Astrocyte of the spinal cord (primary cell): Measurements from ENCODE around the gene ATP5F1C.
A peak's percentile ranks its signal among the peaks of the same experiment; 100 is the strongest.
"Not testable (repeated sequence)": the region's sequence is repeated elsewhere in the genome, so short reads cannot be mapped to it uniquely, and the experiment has no call there.

Source experiments
- DNase-seq: peaks from one replicate; pipeline ENCODE4 v3.0.0; 2011; ENCODE audit warnings: low read depth, low spot score
- H3K4me3 ChIP-seq: 2 replicates; pipeline ENCODE4 v1.5.1; 2011; ENCODE audit warnings: low read depth, mild to moderate bottlenecking, low read length, moderate library complexity
- in situ Hi-C: cut with HindIII; loops from 2 replicates; pipeline ENCODE4 v1.10.0; 2017; ENCODE audit warnings: low sequenced_read_pairs
- TF ChIP-seq, protein P1 (sequence below): IDR thresholded peaks from 2 replicates; pipeline ENCODE4 v1.5.1; 2012; ENCODE audit warnings: low read depth, mild to moderate bottlenecking, low read length, inconsistent platforms

The ATP5F1C gene

DNA sequence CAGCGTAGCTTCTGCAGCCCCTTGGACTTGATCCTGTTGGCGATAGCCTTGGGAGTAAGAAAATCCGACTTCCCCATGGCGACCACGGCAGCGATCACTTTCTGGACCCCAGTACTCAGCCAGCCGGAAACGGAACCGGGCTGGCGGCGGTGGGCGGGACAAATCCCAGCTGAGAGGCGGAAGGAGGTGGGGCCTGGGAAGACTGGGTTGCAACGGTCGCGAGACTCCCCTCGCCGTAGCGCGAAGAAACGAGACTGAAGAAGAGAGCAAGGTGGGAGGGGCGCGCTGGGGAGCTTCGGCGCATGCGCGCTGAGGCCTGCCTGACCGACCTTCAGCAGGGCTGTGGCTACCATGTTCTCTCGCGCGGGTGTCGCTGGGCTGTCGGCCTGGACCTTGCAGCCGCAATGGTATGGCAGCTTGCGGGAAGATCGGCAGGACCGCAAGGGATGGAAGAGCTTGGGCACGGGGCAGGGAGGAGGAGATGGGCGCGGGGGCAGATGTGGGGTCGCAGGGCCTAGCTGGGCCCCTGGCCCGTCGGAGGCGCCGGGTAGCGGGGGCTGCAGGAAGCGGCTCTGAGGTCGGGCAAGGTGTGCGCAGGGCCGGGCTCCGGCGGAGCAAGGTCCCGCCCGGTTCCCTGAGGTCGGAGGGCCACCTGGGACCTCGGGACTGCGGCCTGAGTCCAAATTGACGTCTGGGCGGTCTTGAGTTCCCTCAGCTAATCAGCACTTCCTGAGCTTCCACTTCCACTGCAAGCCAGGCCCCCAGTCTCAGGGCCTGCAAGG, at the start of gene ATP5F1C, which contains the start of gene KIN:
TSS of gene ATP5F1C (plus strand) at position 321 of the 782 bp plus-strand sequence. CDS start at position 352, 31 bp downstream.
TSS of gene KIN (minus strand) at position 137 of the 782 bp plus-strand sequence. CDS start at position 77, 60 bp downstream.
- peak; percentile 97 for DNase-seq
- in situ Hi-C loops = no loop called here
- peak within 1 kb of the TSS; percentile 99 for H3K4me3 ChIP-seq
- TF ChIP-seq, protein P1, sequence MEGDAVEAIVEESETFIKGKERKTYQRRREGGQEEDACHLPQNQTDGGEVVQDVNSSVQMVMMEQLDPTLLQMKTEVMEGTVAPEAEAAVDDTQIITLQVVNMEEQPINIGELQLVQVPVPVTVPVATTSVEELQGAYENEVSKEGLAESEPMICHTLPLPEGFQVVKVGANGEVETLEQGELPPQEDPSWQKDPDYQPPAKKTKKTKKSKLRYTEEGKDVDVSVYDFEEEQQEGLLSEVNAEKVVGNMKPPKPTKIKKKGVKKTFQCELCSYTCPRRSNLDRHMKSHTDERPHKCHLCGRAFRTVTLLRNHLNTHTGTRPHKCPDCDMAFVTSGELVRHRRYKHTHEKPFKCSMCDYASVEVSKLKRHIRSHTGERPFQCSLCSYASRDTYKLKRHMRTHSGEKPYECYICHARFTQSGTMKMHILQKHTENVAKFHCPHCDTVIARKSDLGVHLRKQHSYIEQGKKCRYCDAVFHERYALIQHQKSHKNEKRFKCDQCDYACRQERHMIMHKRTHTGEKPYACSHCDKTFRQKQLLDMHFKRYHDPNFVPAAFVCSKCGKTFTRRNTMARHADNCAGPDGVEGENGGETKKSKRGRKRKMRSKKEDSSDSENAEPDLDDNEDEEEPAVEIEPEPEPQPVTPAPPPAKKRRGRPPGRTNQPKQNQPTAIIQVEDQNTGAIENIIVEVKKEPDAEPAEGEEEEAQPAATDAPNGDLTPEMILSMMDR = no peak

- H3K4me3 ChIP-seq = no peak overlapping the region
- in situ Hi-C loops = no loop called here
- TF ChIP-seq, protein P1 = no peak
- no peak for DNase-seq
Measured at GRCh38 chr10:7738536-7739407, 49.2 kb upstream of the ATP5F1C start.

GRCh38 chr10:7744307-7744706, 43.7 kb upstream of the ATP5F1C start:
- no peak overlapping the region for H3K4me3 ChIP-seq

GRCh38 chr10:7748637-7749036, 39.3 kb upstream of the ATP5F1C start:
- DNase-seq, H3K4me3 ChIP-seq, in situ Hi-C loops: not testable (repeated sequence)

More at GRCh38 chr10:7744307-7744706, 43.7 kb upstream of the ATP5F1C start:
- in situ Hi-C loops = no loop called here
- DNase-seq = no peak
- TF ChIP-seq, protein P1 = no peak

DNA sequence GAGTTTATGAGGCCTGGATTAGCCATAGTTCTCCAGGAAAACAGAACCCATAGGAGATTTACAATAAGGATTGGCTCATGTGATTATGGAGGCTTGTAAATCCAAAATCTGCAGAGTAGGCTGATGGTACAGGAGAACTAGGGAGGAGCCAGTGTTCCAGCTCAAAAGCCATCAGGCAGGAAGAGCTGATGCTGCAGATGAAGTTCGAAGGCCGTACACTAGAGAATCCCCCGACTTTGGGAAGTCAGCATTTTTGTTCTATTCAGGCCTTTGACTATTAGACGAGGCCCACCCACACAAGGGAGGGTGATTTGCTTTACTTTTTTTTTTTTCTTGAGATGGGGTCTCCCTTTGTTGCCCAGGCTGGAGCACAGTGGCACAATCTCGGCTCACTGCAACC, 37.8 kb upstream of the ATP5F1C start:
- no peak overlapping the region for H3K4me3 ChIP-seq
- in situ Hi-C loops = no loop called here
- TF ChIP-seq, protein P1 = no peak
- DNase-seq = no peak

DNA sequence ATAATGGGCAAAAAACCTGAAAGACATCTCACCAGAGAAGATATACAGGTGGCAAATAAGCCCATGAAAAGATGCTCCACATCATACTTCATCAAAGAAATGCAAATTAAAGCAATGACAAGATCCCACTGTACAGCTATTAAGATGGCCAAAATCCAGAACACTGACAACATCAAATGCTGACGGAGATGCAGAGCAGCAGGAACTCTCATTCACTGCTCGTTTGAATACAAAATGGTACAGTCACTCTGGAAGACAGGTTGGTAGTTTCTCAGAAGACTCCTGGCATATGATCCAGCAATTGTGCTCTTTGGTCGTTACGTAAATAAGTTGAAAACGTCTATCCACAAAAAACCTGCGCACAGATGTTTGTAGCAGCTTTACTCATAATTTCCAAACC, 35.7 kb upstream of the ATP5F1C start:
- TF ChIP-seq, protein P1 = no peak
- no peak for DNase-seq
- no peak overlapping the region for H3K4me3 ChIP-seq
- in situ Hi-C loops = no loop called here

- TF ChIP-seq, protein P1 = no peak
- in situ Hi-C loops = no loop called here
- DNase-seq = no peak
- H3K4me3 ChIP-seq = no peak overlapping the region
Measured at GRCh38 chr10:7755103-7755502, 32.9 kb upstream of the ATP5F1C start.
